Measurements from ENCODE around the gene KRT5.
"Not testable (repeated sequence)": the region's sequence is repeated elsewhere in the genome, so short reads cannot be mapped to it uniquely, and the experiment has no call there.

Gene KRT5

GRCh38 chr12:52518574-52519386 lies 1.4 kb downstream of the KRT5 start:
- no peak for DNase-seq

- no peak for DNase-seq
Observed at GRCh38 chr12:52517888-52518287, 2.3 kb downstream of the KRT5 start.

GRCh38 chr12:52517005-52517835 lies 3.0 kb downstream of the KRT5 start:
- DNase-seq = no peak

- no peak for DNase-seq
Observed at GRCh38 chr12:52515927-52516831, 4.0 kb downstream of the KRT5 start.

- no peak for DNase-seq
Observed at GRCh38 chr12:52515319-52515646, 4.9 kb downstream of the KRT5 start.

- DNase-seq = no peak
Observed at GRCh38 chr12:52514471-52515318, 5.5 kb downstream of the KRT5 start.

- DNase-seq = no peak
Observed at GRCh38 chr12:52513736-52514135, 6.5 kb downstream of the KRT5 start.

- DNase-seq = no peak
Observed at GRCh38 chr12:52508211-52508610, 12.0 kb downstream of the KRT5 start.

GRCh38 chr12:52506858-52507715 lies 13.1 kb downstream of the KRT5 start:
- DNase-seq = no peak

GRCh38 chr12:52502877-52503276 lies 17.3 kb downstream of the KRT5 start:
- no peak for DNase-seq

GRCh38 chr12:52501490-52501889 lies 18.7 kb downstream of the KRT5 start:
- DNase-seq = no peak

GRCh38 chr12:52500574-52500973 lies 19.6 kb downstream of the KRT5 start:
- DNase-seq = not testable (repeated sequence)

- no peak for DNase-seq
Observed at GRCh38 chr12:52499806-52500560, 20.2 kb downstream of the KRT5 start.

GRCh38 chr12:52498946-52499345 lies 21.2 kb downstream of the KRT5 start:
- no peak for DNase-seq

GRCh38 chr12:52497975-52498374 lies 22.2 kb downstream of the KRT5 start:
- DNase-seq = no peak

GRCh38 chr12:52496590-52497071 lies 23.6 kb downstream of the KRT5 start:
- no peak for DNase-seq

- DNase-seq = no peak
Observed at GRCh38 chr12:52496054-52496453, 24.1 kb downstream of the KRT5 start.

GRCh38 chr12:52495389-52495788 lies 24.8 kb downstream of the KRT5 start:
- DNase-seq = no peak

GRCh38 chr12:52494518-52494917 lies 25.7 kb downstream of the KRT5 start:
- no peak for DNase-seq

- no peak for DNase-seq
Observed at GRCh38 chr12:52494100-52494499, 26.1 kb downstream of the KRT5 start.
